Measurements from ENCODE around the gene ZNF107.

DNA sequence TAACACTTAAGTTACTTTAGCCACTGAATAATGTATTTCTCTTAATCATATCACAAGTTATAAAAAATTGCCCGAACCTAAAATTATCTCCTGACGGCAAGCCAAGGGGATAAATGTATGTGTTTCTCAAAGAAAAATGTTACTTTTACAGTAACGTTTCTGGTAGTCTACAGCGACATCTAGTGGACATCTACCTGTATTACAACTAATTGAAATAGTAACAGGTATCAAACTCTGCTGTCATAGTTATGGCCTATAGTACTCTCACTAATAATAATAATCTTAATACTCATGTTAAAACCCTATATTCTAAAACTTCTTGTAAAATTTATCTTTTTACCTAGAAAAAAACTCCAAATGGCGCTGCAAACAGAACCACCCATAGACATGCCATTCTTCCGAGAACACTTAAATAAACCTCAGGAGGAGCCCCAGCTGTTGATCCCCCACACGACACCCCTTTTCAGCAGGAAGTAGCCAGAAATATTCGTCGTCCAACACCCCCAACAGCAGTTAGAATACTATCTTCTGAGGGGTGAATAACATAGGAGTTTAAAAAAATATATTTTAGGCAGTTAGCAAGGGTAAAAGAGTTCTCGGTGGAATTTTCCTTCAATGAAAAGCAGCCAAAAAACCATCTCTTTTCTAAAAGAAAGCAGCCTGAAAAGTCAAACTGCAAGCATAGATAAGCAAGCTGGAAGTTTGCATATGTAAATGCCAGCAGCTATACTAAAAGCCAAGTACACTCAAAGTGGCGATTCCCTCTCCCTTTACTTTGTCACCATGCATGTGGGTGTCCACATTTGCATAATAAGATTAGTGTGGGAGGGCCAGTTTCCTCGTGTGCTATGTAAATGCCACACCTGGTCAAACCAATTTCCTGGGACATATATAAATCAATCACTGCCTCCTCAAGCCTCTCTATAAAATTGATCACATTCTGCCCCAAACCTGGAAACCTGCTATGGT lies 40.5 kb upstream of the ZNF107 start:
- TF ChIP-seq CTCF (IDR thresholded peaks at IDR 0.05) (peak; percentile 44 to 89 (median 63)), POLR2A (IDR thresholded peaks at IDR 0.05) (no peak)

Measured in testis (tissue), 2 donors.